ENCODE data around the gene CC2D1B.
"Not testable (repeated sequence)": the region's sequence is repeated elsewhere in the genome, so short reads cannot be mapped to it uniquely, and the experiment has no call there.

CC2D1B gene, protein sequence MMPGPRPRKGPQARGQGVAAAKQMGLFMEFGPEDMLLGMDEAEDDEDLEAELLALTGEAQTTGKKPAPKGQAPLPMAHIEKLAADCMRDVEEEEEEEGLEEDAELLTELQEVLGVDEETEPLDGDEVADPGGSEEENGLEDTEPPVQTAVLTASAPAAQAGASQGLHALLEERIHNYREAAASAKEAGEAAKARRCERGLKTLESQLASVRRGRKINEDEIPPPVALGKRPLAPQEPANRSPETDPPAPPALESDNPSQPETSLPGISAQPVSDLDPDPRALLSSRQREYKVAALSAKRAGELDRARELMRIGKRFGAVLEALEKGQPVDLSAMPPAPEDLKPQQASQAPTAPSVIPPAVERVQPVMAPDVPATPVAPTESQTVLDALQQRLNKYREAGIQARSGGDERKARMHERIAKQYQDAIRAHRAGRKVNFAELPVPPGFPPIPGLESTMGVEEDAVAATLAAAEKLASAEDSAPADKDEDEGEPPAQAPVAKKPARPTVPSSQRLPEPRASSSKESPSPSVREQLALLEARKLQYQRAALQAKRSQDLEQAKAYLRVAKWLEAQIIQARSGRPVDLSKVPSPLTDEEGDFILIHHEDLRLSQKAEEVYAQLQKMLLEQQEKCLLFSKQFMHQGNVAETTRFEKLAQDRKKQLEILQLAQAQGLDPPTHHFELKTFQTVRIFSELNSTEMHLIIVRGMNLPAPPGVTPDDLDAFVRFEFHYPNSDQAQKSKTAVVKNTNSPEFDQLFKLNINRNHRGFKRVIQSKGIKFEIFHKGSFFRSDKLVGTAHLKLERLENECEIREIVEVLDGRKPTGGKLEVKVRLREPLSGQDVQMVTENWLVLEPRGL

DNA sequence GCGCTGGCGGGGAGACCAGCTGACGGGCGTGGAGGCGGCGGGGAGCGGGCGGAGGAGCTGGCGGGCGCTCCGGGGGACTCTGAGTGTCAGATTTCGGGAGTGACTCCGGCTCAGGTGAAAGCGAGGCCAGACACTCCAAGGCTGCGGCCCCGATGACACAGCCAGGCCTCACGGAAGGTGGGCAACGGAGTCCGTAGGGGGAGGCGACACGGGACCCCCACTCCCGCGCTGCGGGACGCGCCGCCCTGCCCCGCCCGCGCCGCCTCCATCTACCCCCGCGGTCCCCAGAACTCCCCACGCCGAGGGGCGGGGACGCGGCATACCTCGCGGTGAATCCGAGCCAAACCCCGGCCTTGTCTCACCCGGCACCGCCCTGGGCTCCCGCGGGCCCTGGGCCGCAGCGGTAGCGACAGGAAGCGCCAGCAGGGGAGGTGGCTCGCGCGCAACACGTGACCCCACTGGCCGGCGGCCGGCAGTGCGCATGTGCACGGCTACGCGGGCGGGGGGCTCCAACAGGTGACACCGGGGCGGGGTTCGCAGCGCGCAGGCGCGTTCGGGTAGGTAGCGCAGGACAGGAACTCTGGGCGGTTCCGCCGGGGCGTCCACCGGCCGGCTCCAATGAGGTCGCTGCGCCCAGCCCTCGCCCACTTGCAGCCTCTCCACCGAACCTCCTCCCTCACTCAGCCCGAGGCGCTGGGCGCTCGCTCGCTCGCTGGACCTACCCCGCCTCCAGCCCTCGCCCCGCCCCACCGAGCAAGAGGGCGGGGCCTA is at the start of gene CC2D1B:
Gene CC2D1B, minus strand, starts transcription at position 460 of the 771 bp plus-strand sequence. CDS start 1,585 bp downstream, outside the sequence.
- DNase-seq (ENCODE audit: low read depth) = peak; percentile 97

DNA sequence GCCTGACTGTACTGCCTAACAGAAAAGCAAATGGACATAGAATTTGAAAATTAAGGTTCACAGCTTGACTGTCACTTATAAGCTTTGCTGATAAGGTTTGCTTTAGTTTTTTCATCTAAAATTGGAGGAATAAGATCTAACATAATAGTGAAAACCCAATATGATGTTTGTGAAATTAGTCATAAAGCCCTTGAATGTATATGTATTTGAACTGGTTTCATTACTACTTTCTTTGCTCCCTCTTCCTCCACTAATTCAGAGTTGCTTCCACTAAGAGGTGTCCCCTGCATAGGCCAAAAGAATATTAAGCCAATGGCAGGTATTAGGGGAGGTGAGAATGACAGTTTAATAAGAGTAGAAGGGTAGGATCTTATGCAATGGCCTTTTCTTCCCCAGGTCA is 48.9 kb upstream of the CC2D1B start:
- DNase-seq (ENCODE audit: low read depth) = no peak

- DNase-seq (ENCODE audit: low read depth) = peak; percentile 20
Measured at GRCh38 chr1:52413410-52413989, 47.5 kb upstream of the CC2D1B start.

DNA sequence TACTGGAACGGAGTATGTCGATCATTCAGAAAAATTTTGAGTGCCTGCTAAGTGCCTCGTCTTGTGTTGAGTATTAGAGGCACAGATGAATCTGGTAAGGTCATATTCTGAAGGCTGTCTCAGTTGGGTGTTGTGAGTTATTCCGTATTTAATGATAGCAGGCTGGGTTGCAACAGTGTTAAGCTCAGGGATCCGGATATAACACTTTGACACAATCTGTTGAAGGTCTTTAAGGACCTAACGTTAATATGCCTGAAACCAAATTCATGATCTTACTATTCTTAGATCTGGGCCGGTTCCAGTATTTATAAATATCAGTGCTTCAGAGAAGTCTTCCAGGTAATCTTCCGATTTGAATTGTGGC is 39.0 kb upstream of the CC2D1B start:
- DNase-seq (ENCODE audit: low read depth) = no peak

DNA sequence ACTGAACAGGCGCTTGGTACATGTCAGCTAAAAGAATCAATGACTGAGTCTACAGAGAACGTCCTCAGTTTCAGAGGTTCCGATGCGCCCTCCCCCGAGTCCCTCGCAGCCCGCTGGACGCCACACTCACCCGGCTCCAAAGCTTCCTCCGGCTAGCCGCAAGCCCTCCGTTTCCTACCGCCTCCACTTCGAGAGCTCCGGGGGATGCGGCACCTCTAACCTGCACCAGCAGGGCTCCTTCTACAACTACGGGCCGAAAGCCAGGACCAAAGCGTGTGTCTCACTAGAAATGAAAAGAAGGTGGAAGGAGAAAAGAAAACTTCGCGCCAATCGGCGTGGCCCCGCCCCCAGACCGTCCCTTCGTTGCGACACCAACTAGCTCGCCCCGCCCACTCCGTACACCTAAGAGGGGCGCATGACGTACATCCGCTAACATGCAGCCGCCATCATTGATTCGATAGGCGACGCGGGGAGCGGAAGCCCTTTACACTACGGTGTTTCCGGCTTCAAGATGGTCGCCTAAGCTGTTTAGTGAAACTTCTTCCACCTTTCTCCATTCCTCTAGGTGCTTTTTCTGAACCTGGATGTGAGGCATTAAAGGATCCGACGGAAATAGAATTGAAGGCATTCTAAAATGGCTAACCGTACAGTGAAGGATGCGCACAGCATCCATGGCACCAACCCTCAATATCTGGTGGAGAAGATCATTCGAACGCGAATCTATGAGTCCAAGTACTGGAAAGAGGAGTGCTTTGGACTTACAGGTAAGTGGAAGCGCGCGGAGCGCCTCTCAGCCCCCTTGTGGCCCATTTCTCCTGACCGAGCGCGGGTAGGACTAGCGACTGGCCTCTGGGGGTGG is 38.3 kb upstream of the CC2D1B start, which contains the start of the genes ORC1 and PRPF38A:
Gene ORC1, minus strand, starts transcription at position 308 of the 859 bp plus-strand sequence. CDS start 2,200 bp downstream, outside the sequence.
Gene PRPF38A, plus strand, starts transcription at position 487 of the 859 bp plus-strand sequence. Its CDS starts 148 bp downstream, at position 635.
- DNase-seq (ENCODE audit: low read depth) = peak; percentile 99

- DNase-seq (ENCODE audit: low read depth) = peak; percentile 89
Measured at GRCh38 chr1:52403566-52404115, 37.6 kb upstream of the CC2D1B start.

DNA sequence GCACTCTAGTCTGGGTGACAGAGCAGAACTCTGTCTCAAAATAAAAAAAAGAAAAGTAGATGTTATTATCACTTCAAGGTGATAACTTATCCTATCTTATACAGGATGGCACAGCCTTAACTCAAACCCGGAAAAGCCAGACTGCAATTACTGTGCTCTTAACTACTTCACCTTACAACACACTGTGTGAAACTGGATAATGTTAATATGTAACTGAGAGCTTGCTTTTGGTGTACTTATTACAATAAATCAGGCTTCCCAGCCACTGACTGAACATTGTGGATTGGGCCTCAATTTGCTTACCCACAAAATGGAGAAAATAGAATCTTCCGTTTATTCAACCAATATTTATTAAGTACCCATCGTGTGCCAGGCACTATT is 36.8 kb upstream of the CC2D1B start:
- DNase-seq (ENCODE audit: low read depth) = no peak

DNA sequence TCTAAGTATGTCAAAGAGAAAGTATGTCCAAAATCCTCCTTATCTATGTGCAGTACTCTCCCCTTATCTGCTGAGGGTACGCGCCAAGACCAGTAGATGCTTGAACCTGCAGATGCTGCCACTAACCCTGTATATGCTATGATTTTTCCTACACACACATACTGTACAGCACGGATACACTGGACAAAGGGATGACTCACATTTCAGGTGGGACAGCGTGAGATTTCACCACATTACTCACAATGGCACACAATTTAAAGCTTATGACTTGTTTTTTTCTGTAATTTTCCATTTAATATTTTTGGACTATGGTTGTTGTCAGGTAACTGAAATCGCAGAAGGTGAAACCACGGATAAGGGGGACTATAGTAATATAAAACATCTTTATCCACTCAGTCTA is 34.1 kb upstream of the CC2D1B start:
- DNase-seq (ENCODE audit: low read depth) = peak; percentile 15

GRCh38 chr1:52399629-52400028 is 33.6 kb upstream of the CC2D1B start:
- no peak for DNase-seq (ENCODE audit: low read depth)

DNA sequence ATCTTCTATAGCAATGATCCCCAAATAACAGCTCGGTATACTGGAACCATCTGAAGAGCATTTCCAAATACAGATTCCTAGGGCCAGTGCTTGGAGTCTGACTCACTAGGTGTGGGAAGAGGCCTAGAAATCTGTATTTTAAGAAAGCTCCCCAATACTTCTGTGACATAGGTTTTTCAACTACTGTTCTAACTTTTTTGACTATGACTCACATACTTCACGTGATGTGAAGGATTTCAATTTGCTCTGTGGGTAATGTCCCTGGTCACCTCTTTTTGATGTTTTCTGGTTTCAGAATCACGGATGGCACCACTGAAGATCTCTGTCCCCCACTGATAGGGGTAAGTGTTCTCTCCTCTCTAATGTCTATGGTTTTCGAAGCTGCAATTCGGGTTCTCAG is 27.2 kb upstream of the CC2D1B start:
- no peak for DNase-seq (ENCODE audit: low read depth)

DNA sequence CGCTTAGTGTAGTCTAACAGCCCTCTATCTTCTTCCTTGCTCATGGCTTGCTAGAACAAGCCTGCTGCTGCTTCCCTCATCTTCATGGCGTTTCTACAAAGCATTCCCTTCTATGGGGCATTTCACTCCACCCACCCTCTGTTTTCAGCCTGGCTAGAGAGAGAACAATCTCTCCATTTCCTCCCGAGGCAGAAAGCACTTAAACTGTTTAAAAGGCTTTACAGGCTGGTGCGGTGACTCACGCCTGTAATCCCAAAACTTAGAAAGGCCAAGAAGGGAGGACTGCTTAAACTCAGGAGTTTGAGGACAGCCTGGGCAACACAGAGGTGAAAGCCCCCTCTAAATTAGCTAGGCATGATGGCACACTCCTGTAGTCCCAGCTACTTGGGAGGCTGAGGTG is 20.5 kb upstream of the CC2D1B start:
- DNase-seq (ENCODE audit: low read depth) = no peak

DNA sequence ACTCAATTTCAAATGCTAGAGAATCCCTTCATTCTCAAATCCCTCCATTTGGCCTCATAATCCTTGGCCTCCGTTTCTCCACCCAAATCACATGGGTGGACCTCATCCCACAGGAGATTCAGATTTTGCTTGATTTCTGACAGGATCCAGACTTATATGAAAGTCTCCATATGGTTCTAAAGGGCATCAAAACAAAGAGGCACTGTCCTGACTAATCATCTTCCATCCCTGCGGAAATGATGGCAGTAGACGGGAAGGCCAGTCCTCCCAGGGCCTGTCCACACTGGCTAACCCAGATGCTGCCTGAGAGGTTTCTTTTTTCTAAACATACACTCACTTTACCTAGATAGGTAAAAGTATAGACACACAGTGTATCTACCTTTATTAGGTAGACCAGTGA is 19.4 kb upstream of the CC2D1B start:
- DNase-seq (ENCODE audit: low read depth) = no peak

- DNase-seq (ENCODE audit: low read depth) = not testable (repeated sequence)
Measured at GRCh38 chr1:52369851-52370250, 3.8 kb upstream of the CC2D1B start.

- DNase-seq (ENCODE audit: low read depth) = peak; percentile 71
Measured at GRCh38 chr1:52368383-52369172, 2.6 kb upstream of the CC2D1B start.

DNA sequence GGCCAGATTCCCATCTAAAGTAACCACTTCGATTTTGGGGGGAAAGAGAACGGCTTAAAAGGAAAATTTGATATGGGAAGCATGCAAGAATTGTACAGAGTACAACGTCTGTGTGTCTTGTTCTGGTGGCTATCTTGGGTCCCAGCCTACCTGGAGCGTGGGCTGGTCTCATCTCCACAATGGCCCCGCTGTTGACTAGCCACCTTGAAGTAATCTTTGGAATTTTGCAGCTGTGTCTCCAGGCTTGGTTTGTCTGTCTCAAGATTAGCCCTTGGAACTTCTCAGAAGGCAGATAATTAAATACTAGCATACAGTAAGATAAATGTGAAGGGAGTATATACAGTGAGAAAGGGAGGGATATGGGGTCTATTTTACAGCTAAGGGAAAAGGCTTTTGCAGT is 1.3 kb upstream of the CC2D1B start:
- DNase-seq (ENCODE audit: low read depth) = no peak

DNA sequence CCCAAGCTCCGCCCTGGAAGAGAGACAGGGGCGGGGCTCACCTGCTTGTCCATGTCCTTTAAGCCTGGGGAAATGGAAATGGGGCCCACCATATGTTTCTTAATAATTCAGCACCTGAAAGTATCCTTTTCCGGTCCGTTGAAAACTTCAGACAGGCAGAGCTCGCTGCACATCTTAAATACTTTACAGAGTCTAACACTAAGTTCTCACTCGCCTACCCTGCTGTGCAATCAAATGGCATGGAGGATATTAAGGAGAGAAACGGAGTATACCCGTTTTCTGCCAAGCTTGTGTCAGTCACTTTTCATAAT is 467 bp upstream of the CC2D1B start:
- DNase-seq (ENCODE audit: low read depth) = no peak

DNA sequence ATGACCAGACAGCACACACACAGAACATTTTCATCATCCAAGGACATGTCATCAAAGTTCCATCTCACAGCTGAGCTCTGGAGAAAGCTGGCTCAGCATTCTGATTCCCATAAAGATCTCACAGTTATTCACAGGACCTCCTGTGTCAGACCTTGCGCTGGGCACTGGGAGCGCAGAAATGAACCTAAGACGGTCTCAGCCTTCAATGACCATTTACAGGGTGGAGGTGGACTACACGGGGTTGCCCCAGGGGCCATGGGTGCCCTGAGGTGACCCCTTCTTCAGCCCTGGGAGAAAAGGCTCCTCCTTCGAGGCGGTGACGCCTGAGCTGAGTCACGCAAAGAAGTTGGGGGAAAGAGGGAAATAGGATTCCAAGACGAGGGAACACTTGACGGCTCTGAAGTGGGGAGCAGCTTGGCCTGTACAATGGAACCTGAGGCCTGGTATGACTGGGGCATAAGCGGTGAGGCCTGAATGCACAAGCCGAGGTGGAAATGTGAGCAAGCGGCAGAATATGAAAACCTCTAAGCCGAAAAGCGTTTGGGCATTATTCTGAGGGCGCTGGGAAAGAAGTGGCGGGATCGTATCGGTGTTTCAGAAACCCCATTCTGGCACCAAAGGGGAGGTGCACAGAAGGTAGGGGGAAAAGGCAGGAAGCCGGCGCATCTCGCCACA is 797 bp downstream of the CC2D1B start:
- DNase-seq (ENCODE audit: low read depth) = peak; percentile 89

- DNase-seq (ENCODE audit: low read depth) = no peak
Measured at GRCh38 chr1:52364235-52364839, 1.7 kb downstream of the CC2D1B start.

DNA sequence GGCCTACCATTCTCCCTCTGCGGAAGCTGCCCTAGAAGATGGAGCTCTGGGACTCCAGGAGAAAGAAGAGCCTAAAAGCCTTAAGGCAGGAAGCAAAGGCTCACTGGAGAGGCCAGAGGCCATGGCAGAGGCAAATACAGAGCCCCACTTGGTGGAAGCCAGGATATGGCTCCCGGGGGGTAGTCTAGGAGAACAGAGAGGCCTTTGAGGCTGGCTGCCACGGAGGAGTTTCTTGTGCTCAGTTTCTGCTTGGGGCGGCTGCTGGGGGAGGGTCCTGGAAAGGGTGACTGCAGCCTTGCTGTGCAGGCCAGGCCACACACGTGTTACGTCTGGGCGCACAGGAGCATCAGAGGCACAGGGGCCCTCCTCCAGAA is 5.4 kb downstream of the CC2D1B start:
- DNase-seq (ENCODE audit: low read depth) = no peak

Data from ELR (cell line).